GM12872 (cell line): Measurements from ENCODE around the gene ABCC4.

Experiments used
- CTCF ChIP-seq: IDR thresholded peaks from 3 replicates; pipeline ENCODE4 v1.5.1; 2011; ENCODE audit warnings: low read depth, mild to moderate bottlenecking, low read length, moderate library complexity; ENCODE audit not compliant: insufficient read depth

Gene ABCC4

DNA sequence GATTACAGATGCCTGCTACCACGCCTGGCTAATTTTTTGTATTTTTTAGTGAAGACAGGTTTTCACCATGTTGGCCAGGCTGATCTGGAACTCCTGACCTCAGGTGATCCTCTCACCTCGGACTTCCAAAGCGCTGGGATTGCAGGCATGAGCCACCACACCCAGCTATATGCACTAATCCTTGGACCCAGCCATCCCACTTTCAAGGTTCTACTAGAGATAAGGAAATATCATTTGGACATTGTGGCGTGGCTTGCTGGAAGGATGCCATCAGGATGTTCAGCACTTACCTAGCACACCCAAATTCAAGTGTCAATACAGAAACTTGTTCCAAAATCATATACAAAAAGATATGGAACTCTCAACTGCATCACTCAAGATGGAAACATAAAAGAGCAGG, 136.4 kb downstream of the ABCC4 start:
- TF ChIP-seq CTCF, result no peak

DNA sequence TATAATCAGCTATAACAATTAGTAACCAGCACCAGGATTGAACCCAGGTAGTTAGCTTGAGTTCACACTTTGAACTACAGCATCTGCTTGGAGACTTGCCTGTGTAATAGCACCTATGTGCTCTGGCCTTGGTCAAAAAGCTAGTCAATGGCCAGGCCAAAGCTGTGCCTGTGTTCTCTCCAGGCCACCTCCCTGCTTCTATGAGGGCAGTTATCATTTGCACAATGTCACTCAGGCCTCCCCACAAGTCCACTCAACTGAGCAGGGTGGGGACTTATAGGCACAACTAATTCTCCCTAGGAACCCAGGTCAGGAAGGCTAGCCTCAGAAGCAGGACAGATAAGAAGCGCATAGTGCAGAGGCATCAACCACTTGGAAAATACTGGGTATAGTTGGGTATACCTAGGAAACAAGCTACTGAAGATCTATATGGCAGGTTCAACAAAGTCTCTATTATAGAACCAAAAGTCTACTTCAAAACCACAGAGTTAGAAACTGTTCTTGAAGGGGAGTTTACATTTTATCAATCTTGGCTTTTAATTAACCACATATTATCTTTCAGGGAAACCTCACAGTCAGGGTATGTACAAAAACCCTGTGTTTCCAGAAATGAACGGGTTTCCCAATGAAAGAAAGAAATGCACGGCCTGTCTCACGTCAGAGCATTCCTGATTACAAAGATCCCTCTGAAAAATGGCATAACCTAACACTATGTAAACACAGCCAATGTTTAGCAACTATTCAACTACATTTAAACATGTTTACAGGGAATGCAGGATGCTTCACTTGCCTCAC, 140.9 kb downstream of the ABCC4 start:
- TF ChIP-seq CTCF, result no peak

- no peak for TF ChIP-seq CTCF
Measured at GRCh38 chr13:95159458-95159857, 141.8 kb downstream of the ABCC4 start.

- TF ChIP-seq CTCF, result no peak
Measured at GRCh38 chr13:95156208-95156607, 145.0 kb downstream of the ABCC4 start.

DNA sequence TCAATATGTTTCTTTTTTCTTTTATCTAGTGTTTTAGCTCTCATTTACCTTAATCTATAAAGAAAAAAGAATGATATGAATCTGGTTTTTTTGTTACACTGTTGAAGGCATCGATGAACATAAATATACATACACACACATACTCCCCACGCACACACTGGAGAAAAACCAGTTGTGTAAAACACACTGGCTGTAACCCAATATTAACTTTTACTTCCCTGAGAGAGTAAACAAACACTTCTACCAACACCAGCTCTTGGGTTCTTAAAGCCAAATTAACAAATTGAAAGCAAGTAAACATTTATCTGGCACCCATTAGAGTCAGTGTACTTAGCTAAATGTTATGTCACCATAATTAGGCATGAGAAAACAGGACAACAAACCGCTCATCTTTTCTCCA, 145.7 kb downstream of the ABCC4 start:
- no peak for TF ChIP-seq CTCF

GRCh38 chr13:95155093-95155492, 146.2 kb downstream of the ABCC4 start:
- no peak for TF ChIP-seq CTCF

GRCh38 chr13:95154413-95154886, 146.8 kb downstream of the ABCC4 start:
- no peak for TF ChIP-seq CTCF
